Lower lobe of right lung (tissue), 2 donors: Measurements from ENCODE around the gene ASB4. TPM values are rescaled to one million over a fixed set of nuclear protein-coding genes. Genes with fewer than 3 reads are reported as not detected.

Experiments
- ATAC-seq, 2 donors: fragments of 200-7000 bp; cut with Tn5 transposase; one replicate each; pipeline ENCODE4 v1.9.1; 2020 to 2022; ENCODE audit warnings: mild to moderate bottlenecking in 2 of 2, moderate library complexity in 2 of 2
- DNase-seq: peaks from one replicate; pipeline ENCODE4 v3.0.0-alpha.2; 2020
- H3K27ac ChIP-seq: fragments of 200-600 bp; one replicate; pipeline ENCODE4 v1.8.0; 2022
- H3K27me3 ChIP-seq: fragments of 200-600 bp; one replicate; pipeline ENCODE4 v1.8.0; 2022; ENCODE audit warnings: low read depth
- H3K36me3 ChIP-seq: fragments of 200-600 bp; one replicate; pipeline ENCODE4 v1.8.0; 2022; ENCODE audit warnings: mild to moderate bottlenecking
- H3K4me1 ChIP-seq: fragments of 200-600 bp; one replicate; pipeline ENCODE4 v1.8.0; 2022
- H3K4me3 ChIP-seq: fragments of 200-600 bp; one replicate; pipeline ENCODE4 v1.8.0; 2022; ENCODE audit warnings: mild to moderate bottlenecking
- H3K9me3 ChIP-seq: fragments of 200-600 bp; one replicate; pipeline ENCODE4 v1.8.0; 2022
- intact Hi-C: fragments of 100-400 bp; cut with DNase I; formaldehyde crosslinking; loops from one replicate; pipeline ENCODE4 v1.11.0; 2022
- long read RNA-seq: library from polyadenylated mRNA; unstranded; transcript quantifications from one replicate; pipeline ENCODE4 v2.0.0, GENCODE V29; 2021
- total RNA-seq: library from RNA; stranded (reverse); fragmentation: NEBNext Ultra II Directional; extraction: Animal tissue kit (Norgen Biotek cat#: 25700); gene quantifications from one replicate; pipeline ENCODE4 v1.2.1, GENCODE V29; 2021
- TF ChIP-seq, protein P1 (sequence below): fragments of 200-600 bp; IDR thresholded peaks from one replicate; pipeline ENCODE4 v1.8.0; 2022; ENCODE audit warnings: antibody characterized with exemption, mild to moderate bottlenecking
- donor health status: DM: no; HTN: yes; CAD: no; lungs with severe emphysema.

The ASB4 gene, protein sequence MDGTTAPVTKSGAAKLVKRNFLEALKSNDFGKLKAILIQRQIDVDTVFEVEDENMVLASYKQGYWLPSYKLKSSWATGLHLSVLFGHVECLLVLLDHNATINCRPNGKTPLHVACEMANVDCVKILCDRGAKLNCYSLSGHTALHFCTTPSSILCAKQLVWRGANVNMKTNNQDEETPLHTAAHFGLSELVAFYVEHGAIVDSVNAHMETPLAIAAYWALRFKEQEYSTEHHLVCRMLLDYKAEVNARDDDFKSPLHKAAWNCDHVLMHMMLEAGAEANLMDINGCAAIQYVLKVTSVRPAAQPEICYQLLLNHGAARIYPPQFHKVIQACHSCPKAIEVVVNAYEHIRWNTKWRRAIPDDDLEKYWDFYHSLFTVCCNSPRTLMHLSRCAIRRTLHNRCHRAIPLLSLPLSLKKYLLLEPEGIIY
- total RNA-seq = 0.50 TPM
- long read RNA-seq = 0 reads

GRCh38 chr7:95485391-95486123 is at the start of gene ASB4:
Gene ASB4, plus strand, starts transcription at chr7:95485943. Its CDS starts 29 bp downstream, at chr7:95485972.
- no peaks in the 10 kb centered on the region for H3K27me3 ChIP-seq
- intact Hi-C loops = no loop called here
- no peaks in the 10 kb centered on the region for H3K9me3 ChIP-seq
- H3K4me1 ChIP-seq = no peaks in the 10 kb centered on the region
- H3K27ac ChIP-seq = no peak within 1 kb of the TSS
- DNase-seq = no peak
- H3K4me3 ChIP-seq = no peak within 1 kb of the TSS
- ATAC-seq = no peak
- TF ChIP-seq, protein P1, sequence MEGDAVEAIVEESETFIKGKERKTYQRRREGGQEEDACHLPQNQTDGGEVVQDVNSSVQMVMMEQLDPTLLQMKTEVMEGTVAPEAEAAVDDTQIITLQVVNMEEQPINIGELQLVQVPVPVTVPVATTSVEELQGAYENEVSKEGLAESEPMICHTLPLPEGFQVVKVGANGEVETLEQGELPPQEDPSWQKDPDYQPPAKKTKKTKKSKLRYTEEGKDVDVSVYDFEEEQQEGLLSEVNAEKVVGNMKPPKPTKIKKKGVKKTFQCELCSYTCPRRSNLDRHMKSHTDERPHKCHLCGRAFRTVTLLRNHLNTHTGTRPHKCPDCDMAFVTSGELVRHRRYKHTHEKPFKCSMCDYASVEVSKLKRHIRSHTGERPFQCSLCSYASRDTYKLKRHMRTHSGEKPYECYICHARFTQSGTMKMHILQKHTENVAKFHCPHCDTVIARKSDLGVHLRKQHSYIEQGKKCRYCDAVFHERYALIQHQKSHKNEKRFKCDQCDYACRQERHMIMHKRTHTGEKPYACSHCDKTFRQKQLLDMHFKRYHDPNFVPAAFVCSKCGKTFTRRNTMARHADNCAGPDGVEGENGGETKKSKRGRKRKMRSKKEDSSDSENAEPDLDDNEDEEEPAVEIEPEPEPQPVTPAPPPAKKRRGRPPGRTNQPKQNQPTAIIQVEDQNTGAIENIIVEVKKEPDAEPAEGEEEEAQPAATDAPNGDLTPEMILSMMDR = no peak
- no peaks in the 10 kb centered on the region for H3K36me3 ChIP-seq

DNA sequence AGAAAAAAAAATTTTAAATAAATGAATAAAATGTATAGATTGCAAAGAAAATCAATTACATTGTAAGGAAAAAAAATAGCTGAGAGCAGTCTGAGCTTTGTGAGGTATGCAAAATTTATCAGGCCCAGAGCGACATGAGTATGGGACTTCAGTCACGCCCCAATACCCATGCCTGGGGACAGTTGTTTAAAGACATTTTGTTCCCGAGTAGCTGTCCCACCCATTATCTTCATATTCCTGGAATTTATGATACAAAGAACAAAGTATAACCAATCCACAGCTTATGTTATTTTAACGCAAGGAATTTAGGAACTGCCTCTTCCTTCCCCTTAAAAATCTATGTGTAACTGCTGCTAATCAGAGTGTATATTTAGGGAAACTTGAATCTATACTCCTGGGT is 49.3 kb upstream of the ASB4 start:
- DNase-seq (no peak), ATAC-seq (no peak)
- Histone ChIP-seq H3K36me3 (no peaks in the 10 kb centered on the region), H3K4me1 (peaks cover 42% of the 10 kb centered on the region), H3K4me3 (no peak overlapping the region), H3K27me3 (no peaks in the 10 kb centered on the region), H3K27ac (peak overlapping the region; percentile 97), H3K9me3 (no peaks in the 10 kb centered on the region)
- TF ChIP-seq, protein P1 = no peak
- intact Hi-C loops = no loop called here

DNA sequence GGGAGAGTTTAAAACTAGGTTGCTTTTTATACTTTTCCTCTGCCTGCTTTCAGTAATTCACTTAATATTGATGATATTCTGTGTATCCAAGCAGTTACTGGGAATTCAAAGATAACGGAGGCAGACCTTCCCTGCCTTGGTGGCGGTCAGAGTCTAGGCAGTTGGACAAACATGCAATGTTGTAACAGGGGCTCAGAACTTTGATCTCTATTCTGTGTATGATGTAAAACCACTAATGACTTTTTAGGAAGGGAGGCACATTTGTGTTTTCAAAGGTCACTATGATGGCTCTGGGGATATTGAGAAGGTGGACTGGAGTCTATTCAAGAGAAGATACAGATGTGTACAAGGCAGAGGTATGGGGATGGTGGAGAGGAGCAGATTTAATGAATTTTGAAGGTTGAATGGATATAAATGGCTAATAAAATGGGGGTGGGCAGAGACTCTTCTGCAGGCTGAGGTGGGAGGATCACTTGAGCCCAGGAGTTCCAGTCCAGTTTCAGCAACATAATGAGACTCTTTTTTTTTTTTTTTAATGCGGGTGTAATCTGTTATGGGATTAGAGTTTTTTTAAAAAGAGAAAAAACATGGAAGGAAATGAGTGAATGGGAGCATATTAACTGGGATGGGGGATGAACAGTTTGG is 45.2 kb upstream of the ASB4 start:
- TF ChIP-seq, protein P1 = no peak
- no peak for ATAC-seq
- H3K4me3 ChIP-seq = no peak overlapping the region
- no peaks in the 10 kb centered on the region for H3K27me3 ChIP-seq
- no peak for DNase-seq
- H3K4me1 ChIP-seq = peaks cover 13% of the 10 kb centered on the region
- no peak overlapping the region for H3K27ac ChIP-seq
- intact Hi-C loops = no loop called here
- H3K9me3 ChIP-seq = no peaks in the 10 kb centered on the region
- H3K36me3 ChIP-seq = no peaks in the 10 kb centered on the region

GRCh38 chr7:95441042-95441823 is 44.5 kb upstream of the ASB4 start:
- no peaks in the 10 kb centered on the region for H3K27me3 ChIP-seq
- peaks cover 5% of the 10 kb centered on the region for H3K4me1 ChIP-seq
- peak overlapping the region; percentile 22 for H3K27ac ChIP-seq
- ATAC-seq (peak; percentile 87 to 96), DNase-seq (no peak)
- intact Hi-C loops = no loop called here
- TF ChIP-seq, protein P1 = no peak
- H3K9me3 ChIP-seq = no peaks in the 10 kb centered on the region
- no peak overlapping the region for H3K4me3 ChIP-seq
- no peaks in the 10 kb centered on the region for H3K36me3 ChIP-seq

GRCh38 chr7:95444796-95445195 is 40.9 kb upstream of the ASB4 start:
- no peaks in the 10 kb centered on the region for H3K27me3 ChIP-seq
- H3K4me1 ChIP-seq = peaks cover 4% of the 10 kb centered on the region
- no peaks in the 10 kb centered on the region for H3K9me3 ChIP-seq
- H3K36me3 ChIP-seq = no peaks in the 10 kb centered on the region
- DNase-seq (no peak), ATAC-seq (no peak)
- intact Hi-C loops = no loop called here
- H3K27ac ChIP-seq = no peak overlapping the region
- H3K4me3 ChIP-seq = no peak overlapping the region
- TF ChIP-seq, protein P1 = no peak
